Measurements from ENCODE around the gene FAM174A.
"Not testable (repeated sequence)": the region's sequence is repeated elsewhere in the genome, so short reads cannot be mapped to it uniquely, and the experiment has no call there.

Gene FAM174A

DNA sequence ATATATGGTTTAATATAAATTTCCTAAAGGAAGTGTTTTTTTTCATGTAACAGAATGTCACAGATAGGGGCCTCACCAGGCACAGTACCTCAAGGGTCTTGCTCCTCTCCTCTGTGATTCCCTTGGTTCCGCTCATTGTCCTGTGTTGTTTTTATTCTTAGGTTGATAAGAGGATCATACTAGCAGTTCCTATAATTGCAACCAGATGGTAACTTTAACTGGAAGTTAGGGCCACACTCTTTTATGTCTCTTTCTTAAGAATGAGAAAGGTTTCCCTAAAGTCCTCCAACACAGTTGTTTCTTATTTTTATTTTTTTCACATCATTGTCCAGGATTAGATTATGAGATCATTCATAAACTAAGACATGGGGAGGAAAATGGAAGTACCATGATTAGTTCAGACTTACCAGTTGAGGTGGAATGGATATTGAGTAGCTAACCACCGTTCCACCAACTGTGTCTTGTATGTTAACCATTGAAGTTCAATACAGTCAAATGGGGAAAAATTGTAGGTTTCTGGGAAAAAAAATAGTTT is 41.1 kb downstream of the FAM174A start:
- DNase-seq: no peak

DNA sequence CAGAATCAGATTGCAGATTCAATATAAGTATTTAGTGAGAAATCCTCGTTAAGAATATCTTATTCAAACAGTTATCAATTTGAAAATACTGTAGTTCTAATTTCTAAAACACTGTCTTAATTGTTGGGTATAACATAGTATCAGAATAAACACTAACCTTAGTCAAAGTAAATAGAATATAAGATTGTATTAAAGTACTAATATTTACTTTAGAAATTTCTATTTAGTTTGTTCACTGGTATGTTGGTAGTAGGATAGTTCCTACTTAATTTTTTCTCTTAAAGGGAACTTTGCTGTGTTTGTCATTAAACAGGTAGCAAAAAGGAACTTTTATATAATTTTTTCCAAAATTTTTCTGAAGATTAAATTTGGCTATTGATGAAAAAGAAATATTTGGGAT is 42.3 kb downstream of the FAM174A start:
- DNase-seq: no peak

- no peak for DNase-seq
Observed at GRCh38 chr5:100584069-100584468, 48.9 kb downstream of the FAM174A start.

DNA sequence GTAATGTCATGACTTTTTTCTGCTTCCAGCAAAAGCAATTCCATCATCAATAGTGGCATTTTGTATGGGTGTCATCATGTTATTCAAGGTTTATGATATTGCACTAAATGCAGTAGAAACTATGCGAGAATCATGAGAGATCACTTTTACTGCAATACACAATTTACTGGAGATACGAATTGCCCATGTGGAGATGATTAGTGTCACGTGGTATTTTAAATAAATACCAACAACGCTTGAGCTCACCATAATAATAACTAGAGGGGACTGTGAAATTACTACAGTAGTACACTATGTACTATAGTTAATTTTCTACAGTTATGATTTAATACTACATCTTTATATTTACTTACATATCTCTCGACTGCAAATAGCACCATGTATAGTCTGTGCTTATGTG is 49.7 kb downstream of the FAM174A start:
- DNase-seq: no peak

DNA sequence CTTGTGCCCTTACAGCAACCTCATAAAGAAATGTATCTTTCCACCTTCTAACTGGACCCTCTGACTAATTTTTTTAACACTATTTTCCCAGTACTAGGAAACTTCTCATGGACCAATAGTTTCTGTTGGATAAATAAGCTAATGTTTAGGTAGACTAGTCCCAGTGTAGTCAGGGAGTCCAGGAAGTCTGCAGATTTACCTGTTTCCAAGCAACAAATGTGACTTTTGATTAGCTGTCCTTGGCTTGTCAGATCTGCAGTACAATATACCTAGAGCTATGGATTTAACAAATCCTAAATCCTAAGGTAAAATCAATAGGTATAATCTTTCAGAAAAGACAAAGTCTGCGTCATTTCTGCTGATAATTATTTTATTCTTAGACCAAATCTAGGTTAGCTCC is 55.7 kb downstream of the FAM174A start:
- DNase-seq: no peak

DNA sequence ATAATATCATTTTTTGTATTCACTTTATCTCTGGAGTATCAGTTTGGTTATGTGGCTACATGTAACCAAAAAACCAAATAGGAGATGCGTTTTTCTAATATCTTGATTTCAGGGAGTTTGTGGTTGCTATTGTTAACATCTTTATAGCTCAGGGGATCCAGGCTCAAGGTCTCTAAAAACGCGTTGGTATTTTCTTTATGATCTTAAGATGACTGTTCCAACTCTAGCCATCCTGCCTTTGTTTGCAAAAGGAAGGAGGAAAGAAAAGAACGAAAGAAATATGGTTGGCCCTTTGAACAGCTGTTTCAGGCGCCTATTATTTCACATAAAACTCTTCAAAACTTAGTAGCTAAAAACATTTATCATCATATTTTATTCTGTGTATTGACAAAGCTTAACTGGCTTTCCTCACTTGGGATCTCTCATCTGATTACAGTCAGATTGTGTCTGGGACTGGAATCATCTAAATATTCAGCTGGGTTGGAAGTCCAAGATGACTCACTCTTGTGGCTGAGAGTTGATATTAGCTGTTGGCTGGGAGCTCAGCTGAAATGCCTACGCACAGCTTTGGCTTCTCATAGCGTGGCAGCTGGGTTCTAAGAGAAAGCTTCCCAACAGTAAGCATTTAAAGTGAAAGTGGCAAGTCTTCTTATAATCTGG is 60.1 kb downstream of the FAM174A start:
- no peak for DNase-seq

- no peak for DNase-seq
Observed at GRCh38 chr5:100595812-100596173, 60.6 kb downstream of the FAM174A start.

- DNase-seq: no peak
Observed at GRCh38 chr5:100598446-100598845, 63.3 kb downstream of the FAM174A start.

DNA sequence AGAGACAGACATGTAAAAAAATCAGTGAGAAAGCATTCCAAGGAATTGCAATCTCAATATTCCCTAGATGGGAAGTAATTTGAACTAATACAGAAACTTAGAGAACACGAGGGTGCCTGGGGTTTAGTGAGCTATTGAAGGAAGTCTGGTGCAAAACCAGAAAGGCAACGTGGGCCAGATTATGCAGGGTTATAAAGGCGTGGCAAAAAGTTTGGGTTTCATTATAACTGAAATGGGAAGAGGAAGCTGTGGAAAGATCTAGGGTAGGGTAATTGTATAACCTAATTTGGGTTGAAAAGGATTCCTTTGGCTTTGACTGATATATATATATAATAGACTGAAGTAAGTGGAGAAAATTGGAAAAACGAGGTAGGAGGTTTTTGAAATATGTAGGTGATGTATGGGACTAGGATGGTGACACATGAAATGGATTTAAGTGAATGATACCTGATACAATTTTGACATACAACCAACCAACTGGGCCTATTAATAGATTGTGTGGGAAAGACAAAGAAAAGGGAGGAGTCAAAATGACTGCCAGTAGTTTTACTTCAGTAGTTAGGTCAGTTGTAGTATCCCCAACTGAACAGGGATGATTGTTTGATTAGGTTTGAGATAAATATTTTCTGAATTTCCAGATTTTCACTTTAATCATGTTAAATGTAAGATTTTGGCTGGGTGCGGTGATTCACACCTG is 65.3 kb downstream of the FAM174A start:
- DNase-seq: no peak

- no peak for DNase-seq
Observed at GRCh38 chr5:100603141-100603540, 68.0 kb downstream of the FAM174A start.

DNA sequence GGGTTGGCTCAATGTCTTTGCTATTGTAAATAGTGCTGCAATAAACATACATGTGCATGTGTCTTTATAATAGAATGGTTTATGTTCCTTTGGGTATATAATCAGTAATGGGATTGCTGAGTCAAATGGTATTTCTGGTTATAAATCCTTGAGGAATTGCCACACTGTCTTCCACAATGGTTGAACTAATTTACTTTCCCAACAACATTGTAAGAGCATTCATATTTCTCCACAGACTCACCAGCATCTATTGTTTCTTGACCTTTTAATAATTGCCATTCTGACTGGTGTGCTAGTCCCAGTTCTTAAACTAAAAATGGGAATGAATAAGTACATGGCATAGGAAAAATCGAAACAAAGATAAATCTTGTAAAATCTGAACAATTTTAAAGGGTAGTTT is 68.8 kb downstream of the FAM174A start:
- DNase-seq: not testable (repeated sequence)

DNA sequence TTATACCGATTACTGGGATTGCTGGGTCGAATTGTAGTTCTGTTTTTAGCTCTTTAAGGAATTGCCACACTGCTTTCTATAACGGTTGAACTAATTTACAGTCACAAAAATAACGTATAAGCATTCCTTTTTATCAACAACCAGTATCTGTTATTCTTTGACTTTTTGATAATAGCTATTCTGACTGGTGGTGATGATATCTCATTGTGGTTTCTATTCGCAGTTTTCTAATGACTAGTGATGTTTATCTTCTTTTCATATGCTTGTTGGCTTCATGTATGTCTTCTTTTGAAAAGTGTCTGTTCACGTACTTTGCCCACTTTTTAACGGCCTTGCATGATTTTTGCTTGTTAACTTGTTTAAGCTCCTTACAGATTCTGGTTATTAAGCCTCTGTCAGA is 74.4 kb downstream of the FAM174A start:
- no peak for DNase-seq

GRCh38 chr5:100614308-100614707 is 79.1 kb downstream of the FAM174A start:
- no peak for DNase-seq

GRCh38 chr5:100615362-100615761 is 80.2 kb downstream of the FAM174A start:
- DNase-seq: no peak

GRCh38 chr5:100616291-100616690 is 81.1 kb downstream of the FAM174A start:
- no peak for DNase-seq

- no peak for DNase-seq
Observed at GRCh38 chr5:100616981-100617380, 81.8 kb downstream of the FAM174A start.

- no peak for DNase-seq
Observed at GRCh38 chr5:100623719-100624118, 88.5 kb downstream of the FAM174A start.

GRCh38 chr5:100634937-100635534 is 99.9 kb downstream of the FAM174A start:
- DNase-seq: no peak

All from activated CD4-positive, alpha-beta T cell treated with anti-CD3 and anti-CD28 coated beads for 48 hours (primary cell).